T-helper 2 cell treated with Interferon-gamma antibody and Interleukin-4, amounts not matched to agents 5 μg/mL and 100 μg/mL, for 36 hours (primary cell): Measurements from ENCODE around the gene NCBP2L.

Experiments used
- DNase-seq: peaks from one replicate; pipeline ENCODE4 v3.0.0; 2021; ENCODE audit warnings: low spot score
- H3K27ac Mint-ChIP-seq: one replicate; pipeline ENCODE4 v1.8.0; 2021; ENCODE audit warnings: mild to moderate bottlenecking, mixed read lengths
- H3K27me3 Mint-ChIP-seq: one replicate; pipeline ENCODE4 v1.8.0; 2021; ENCODE audit warnings: low read depth, mixed read lengths
- H3K36me3 Mint-ChIP-seq: one replicate; pipeline ENCODE4 v1.8.0; 2021; ENCODE audit warnings: low read depth, mixed read lengths
- H3K4me1 Mint-ChIP-seq: one replicate; pipeline ENCODE4 v1.8.0; 2021; ENCODE audit warnings: low read depth, mixed read lengths
- H3K4me3 Mint-ChIP-seq: one replicate; pipeline ENCODE4 v1.8.0; 2022; ENCODE audit warnings: mild to moderate bottlenecking, moderate library complexity, mixed read lengths
- H3K9me3 Mint-ChIP-seq: one replicate; pipeline ENCODE4 v1.8.0; 2021; ENCODE audit warnings: mixed read lengths

The NCBP2L gene

DNA sequence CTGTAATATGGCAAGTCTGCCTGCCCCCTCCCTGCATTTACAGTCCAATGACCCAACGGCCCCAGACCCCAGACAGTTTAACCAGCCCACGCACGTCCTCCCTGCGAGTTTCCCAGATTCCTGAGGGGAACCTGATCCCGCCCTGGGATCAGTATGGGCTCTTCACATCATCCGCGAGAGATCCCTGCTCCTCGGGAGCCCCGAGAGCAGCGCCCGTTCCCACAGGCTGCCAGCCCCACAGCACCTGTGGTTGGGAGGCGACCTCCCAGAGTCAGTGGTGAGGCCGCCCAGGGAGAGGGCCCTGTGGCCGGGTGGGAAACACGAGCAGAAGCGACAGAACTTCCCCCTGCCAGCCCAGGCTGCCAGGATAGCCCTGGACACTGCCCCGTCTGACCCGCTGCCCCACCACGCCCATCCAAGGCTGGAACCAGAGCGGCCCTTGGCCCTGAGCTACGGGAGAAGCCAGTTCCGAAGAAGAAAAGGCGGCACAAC is 34.8 kb upstream of the NCBP2L start:
- peak overlapping the region; percentile 83 for H3K4me3 Mint-ChIP-seq
- H3K36me3 Mint-ChIP-seq, result no peaks in the 10 kb centered on the region
- H3K27me3 Mint-ChIP-seq, result peaks cover 2% of the 10 kb centered on the region
- no peak for DNase-seq
- peaks cover 17% of the 10 kb centered on the region for H3K4me1 Mint-ChIP-seq
- no peaks in the 10 kb centered on the region for H3K9me3 Mint-ChIP-seq
- peak overlapping the region; percentile 97 for H3K27ac Mint-ChIP-seq

GRCh38 chrX:107743995-107744394 is 33.5 kb upstream of the NCBP2L start:
- no peak overlapping the region for H3K27ac Mint-ChIP-seq
- H3K36me3 Mint-ChIP-seq, result no peaks in the 10 kb centered on the region
- H3K4me3 Mint-ChIP-seq, result no peak overlapping the region
- peaks cover 2% of the 10 kb centered on the region for H3K27me3 Mint-ChIP-seq
- DNase-seq, result no peak
- peaks cover 17% of the 10 kb centered on the region for H3K4me1 Mint-ChIP-seq
- H3K9me3 Mint-ChIP-seq, result no peaks in the 10 kb centered on the region

DNA sequence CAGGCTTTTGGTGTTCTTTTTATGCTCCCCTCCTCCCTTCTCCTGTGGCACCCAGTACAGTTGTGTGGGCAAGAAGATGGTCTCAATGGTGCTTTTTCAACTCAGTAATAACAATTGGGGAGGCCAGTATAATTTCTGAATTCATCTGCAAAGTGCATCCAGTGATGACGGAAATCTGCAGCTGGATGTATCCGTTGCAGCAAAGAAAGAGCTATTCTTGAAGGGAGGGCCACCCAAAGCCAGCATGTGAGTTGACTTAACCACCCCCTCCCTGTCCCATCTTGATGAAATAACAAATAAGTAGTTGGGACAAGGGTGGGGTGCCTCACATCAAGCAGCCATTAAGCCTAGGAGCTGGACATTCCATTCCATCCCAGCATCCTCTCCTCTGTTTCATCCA is 32.7 kb upstream of the NCBP2L start:
- H3K4me3 Mint-ChIP-seq, result no peak overlapping the region
- no peak overlapping the region for H3K27ac Mint-ChIP-seq
- no peaks in the 10 kb centered on the region for H3K9me3 Mint-ChIP-seq
- peaks cover 2% of the 10 kb centered on the region for H3K27me3 Mint-ChIP-seq
- no peaks in the 10 kb centered on the region for H3K36me3 Mint-ChIP-seq
- no peak for DNase-seq
- H3K4me1 Mint-ChIP-seq, result peaks cover 17% of the 10 kb centered on the region

DNA sequence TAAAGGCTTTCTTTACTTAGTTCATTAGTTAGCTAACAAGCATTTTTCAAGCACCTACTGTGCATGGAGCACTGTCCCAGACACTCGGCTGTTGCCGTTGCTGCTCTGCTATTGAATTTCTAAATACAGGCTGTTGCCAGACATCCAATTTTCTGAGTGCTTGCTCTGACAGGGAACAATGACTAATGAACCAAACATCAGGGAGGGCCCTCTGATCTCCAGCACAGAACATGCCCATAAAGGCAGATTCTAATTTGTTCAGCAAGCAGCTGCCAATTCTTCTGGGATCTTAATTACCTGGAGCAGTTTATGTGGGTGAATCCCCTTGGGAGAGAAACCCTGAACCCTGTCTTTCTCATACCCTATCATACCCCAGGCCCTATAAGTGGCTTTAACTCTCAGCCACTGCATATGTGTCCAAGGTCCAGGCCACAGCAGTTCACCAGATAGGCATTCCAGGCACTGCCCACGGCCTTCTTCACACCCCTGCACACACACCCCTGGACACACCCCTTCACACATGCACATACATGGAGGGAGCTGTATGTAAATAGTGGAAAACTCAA is 29.9 kb upstream of the NCBP2L start:
- Mint-ChIP-seq H3K36me3 (no peaks in the 10 kb centered on the region), H3K27ac (no peak overlapping the region), H3K4me1 (peaks cover 3% of the 10 kb centered on the region), H3K27me3 (no peaks in the 10 kb centered on the region), H3K4me3 (no peak overlapping the region), H3K9me3 (no peaks in the 10 kb centered on the region)
- DNase-seq, result no peak

GRCh38 chrX:107748506-107748905 is 29.0 kb upstream of the NCBP2L start:
- Mint-ChIP-seq H3K27ac (no peak overlapping the region), H3K27me3 (no peaks in the 10 kb centered on the region), H3K4me3 (no peak overlapping the region), H3K9me3 (no peaks in the 10 kb centered on the region), H3K4me1 (peaks cover 3% of the 10 kb centered on the region), H3K36me3 (no peaks in the 10 kb centered on the region)
- no peak for DNase-seq

- Mint-ChIP-seq H3K4me3 (no peak overlapping the region), H3K36me3 (no peaks in the 10 kb centered on the region), H3K9me3 (no peaks in the 10 kb centered on the region), H3K27ac (no peak overlapping the region), H3K27me3 (no peaks in the 10 kb centered on the region), H3K4me1 (peaks cover under 1% of the 10 kb centered on the region)
- no peak for DNase-seq
Measured at GRCh38 chrX:107750263-107750662, 27.3 kb upstream of the NCBP2L start.

DNA sequence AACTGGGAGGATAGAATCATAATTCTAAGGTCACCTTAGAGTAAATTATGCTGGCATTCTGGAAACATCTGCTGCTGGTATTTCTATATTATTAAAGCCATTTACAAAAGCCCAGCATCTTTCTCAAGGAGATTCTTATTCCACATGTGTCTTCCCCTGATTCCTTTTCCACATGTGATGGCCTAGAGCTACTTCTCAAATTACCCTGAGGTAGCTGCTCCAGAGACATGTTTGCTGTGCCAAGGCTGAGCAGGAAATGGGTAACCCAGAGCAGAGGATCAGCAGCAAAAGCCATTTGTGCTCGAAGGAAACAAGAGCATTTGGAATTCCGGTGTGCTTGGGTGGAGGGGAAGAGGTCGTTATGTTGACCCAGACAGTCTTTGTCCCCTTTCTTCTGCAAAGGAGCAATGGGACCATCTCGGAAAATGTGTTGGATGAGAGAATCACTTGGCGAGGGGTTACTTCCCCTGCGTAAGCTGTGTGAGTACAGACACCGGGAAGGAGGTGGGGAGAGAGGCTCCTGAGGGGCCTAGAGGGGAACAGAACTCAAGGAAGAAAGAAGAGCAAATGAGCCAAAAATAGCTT is 26.6 kb upstream of the NCBP2L start:
- no peak for DNase-seq
- Mint-ChIP-seq H3K9me3 (no peaks in the 10 kb centered on the region), H3K27ac (no peak overlapping the region), H3K27me3 (no peaks in the 10 kb centered on the region), H3K4me3 (no peak overlapping the region), H3K36me3 (no peaks in the 10 kb centered on the region), H3K4me1 (peaks cover 6% of the 10 kb centered on the region)

DNA sequence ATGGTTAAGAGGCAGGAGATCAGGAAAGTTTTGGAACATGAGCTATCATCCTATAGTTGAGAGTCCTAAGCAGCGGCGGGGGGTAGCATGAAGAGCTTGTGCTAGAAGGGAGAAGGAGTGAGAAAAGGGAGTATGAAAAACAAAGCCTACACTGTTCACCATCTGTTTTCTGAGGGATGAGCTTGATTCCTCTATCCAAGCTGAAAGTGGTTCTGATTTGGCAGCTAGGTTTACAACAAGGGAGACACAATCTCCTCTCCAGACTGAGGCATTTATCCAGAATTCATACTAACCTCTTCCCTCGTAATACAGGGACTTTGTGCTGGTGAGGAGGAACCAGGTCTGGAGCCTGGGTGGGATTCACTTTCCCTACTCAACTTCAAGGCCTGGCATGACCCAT is 25.5 kb upstream of the NCBP2L start:
- peaks cover 6% of the 10 kb centered on the region for H3K4me1 Mint-ChIP-seq
- H3K9me3 Mint-ChIP-seq, result no peaks in the 10 kb centered on the region
- H3K27ac Mint-ChIP-seq, result no peak overlapping the region
- no peaks in the 10 kb centered on the region for H3K36me3 Mint-ChIP-seq
- H3K27me3 Mint-ChIP-seq, result no peaks in the 10 kb centered on the region
- no peak overlapping the region for H3K4me3 Mint-ChIP-seq
- no peak for DNase-seq

DNA sequence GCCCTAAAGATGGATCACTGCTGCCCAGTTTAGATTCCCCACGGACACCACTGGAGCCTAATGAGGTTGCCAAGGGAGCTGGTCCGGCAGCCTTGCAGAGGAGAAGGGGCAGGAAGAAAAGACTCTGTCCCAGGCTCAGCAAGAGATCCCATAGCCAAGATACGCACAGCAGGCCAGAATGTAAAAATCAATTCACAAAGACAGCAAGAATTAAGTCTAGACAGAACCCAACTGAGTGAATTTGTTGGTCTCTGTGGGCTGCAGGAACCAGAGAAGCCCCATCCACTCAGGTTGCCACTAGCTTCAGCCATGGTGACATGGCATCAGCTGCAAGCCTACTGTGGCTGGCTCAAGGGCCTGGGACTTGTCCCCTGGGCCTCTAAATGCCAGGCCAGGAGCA is 24.8 kb upstream of the NCBP2L start:
- H3K4me3 Mint-ChIP-seq, result no peak overlapping the region
- H3K27ac Mint-ChIP-seq, result no peak overlapping the region
- no peaks in the 10 kb centered on the region for H3K27me3 Mint-ChIP-seq
- no peaks in the 10 kb centered on the region for H3K36me3 Mint-ChIP-seq
- DNase-seq, result no peak
- no peaks in the 10 kb centered on the region for H3K9me3 Mint-ChIP-seq
- peaks cover 6% of the 10 kb centered on the region for H3K4me1 Mint-ChIP-seq

DNA sequence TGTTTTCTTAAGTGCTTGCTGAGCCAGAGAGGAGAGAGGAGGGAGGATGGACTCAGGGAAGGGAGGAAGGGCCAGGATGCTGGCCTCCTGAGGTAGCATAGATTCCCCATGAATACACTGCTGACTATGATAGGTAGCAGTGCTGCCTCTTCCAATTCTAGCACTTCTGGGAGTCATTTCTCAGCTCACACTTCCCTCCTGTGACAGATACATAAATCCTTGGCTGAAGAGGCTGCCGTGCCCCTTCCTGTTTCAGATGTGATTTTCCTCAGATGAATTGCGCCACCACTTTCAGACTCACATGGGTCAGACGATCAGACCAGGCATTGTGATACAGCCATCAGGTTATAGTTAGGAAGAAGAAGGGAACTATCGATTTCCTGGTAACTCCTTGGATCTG is 24.3 kb upstream of the NCBP2L start:
- DNase-seq, result no peak
- no peaks in the 10 kb centered on the region for H3K36me3 Mint-ChIP-seq
- no peaks in the 10 kb centered on the region for H3K27me3 Mint-ChIP-seq
- peaks cover 6% of the 10 kb centered on the region for H3K4me1 Mint-ChIP-seq
- H3K27ac Mint-ChIP-seq, result no peak overlapping the region
- H3K9me3 Mint-ChIP-seq, result no peaks in the 10 kb centered on the region
- no peak overlapping the region for H3K4me3 Mint-ChIP-seq

GRCh38 chrX:107755721-107756120 is 21.8 kb upstream of the NCBP2L start:
- DNase-seq, result no peak
- Mint-ChIP-seq H3K9me3 (no peaks in the 10 kb centered on the region), H3K27me3 (no peaks in the 10 kb centered on the region), H3K4me3 (no peak overlapping the region), H3K27ac (no peak overlapping the region), H3K4me1 (peaks cover 6% of the 10 kb centered on the region), H3K36me3 (no peaks in the 10 kb centered on the region)

DNA sequence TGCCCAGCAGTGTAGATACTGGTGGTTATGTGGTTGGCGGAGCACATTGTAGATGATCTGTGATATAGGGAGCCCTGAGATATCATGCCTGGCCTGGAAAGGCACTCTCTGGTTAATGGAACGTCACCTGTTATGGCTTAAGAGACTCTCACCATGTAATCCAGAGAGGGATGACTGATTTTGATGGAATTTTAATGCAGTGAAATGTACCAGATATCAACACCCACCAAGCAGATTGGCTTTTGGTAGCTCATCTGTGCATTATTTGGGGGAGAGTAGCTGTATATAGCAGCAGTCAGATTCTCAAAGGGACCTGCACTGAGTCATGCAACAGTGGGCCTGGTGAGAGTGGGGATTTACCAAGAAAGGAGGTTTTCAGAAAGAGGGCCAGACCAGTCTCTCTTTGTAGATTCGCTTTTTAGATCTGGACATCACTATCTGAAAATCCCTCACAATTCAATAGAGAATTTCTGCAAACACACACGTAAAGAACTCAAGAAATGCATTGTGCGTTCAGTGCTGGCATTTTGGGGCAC is 19.2 kb upstream of the NCBP2L start:
- no peak overlapping the region for H3K4me3 Mint-ChIP-seq
- no peak overlapping the region for H3K27ac Mint-ChIP-seq

GRCh38 chrX:107760304-107761077 is 17.0 kb upstream of the NCBP2L start:
- H3K27ac Mint-ChIP-seq, result no peak overlapping the region
- DNase-seq, result no peak
- no peaks in the 10 kb centered on the region for H3K9me3 Mint-ChIP-seq
- no peak overlapping the region for H3K4me3 Mint-ChIP-seq
- no peaks in the 10 kb centered on the region for H3K36me3 Mint-ChIP-seq
- peaks cover 4% of the 10 kb centered on the region for H3K4me1 Mint-ChIP-seq
- peaks cover 2% of the 10 kb centered on the region for H3K27me3 Mint-ChIP-seq

More for the DNA sequence above, 19.2 kb upstream of the NCBP2L start:
- Mint-ChIP-seq H3K9me3 (no peaks in the 10 kb centered on the region), H3K36me3 (no peaks in the 10 kb centered on the region), H3K4me1 (peaks cover 6% of the 10 kb centered on the region), H3K27me3 (no peaks in the 10 kb centered on the region)
- no peak for DNase-seq

- Mint-ChIP-seq H3K4me3 (no peak overlapping the region), H3K4me1 (no peaks in the 10 kb centered on the region), H3K9me3 (no peaks in the 10 kb centered on the region), H3K27me3 (peaks cover 2% of the 10 kb centered on the region), H3K27ac (no peak overlapping the region), H3K36me3 (no peaks in the 10 kb centered on the region)
- no peak for DNase-seq
Measured at GRCh38 chrX:107763647-107764046, 13.9 kb upstream of the NCBP2L start.
